Activated naive CD4-positive, alpha-beta T cell (primary cell): ENCODE data around the gene ZKSCAN1.

Experiments
- DNase-seq, 4 experiments: peaks; one replicate each; lab custom pipeline; 2025; lab: John Stamatoyannopoulos, UW

The ZKSCAN1 gene

DNA sequence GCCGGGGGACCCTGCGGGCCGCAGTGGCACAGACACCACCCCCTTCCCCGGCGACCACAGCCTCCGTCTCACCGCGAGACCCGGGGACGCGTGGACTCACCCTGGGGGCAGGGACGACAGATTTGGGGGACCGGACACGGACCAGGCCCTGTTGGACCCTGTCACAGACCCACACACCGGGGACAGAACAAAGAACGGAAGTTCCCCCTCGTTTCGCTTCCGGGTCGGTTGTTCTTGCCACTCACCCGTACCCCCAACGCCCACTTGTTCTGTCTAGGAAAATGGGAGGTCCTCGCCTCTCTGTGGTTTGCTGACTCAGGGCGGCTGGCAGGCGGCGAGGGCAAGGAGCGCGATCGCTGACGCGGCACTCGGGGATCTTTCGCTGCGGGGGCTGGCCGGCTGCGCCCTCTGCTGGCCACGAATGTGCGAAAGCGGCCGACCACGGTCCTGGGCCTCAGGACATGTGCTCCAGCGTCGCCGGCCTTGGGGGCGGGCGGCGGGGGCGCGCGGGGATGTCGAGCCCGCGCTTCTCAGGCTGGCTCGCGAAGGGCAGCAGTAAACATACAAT, 66.2 kb downstream of the ZKSCAN1 start, which contains the start of gene ZNF3:
Gene ZNF3, minus strand, starts transcription at position 189 of the 568 bp plus-strand sequence. CDS start 4,366 bp downstream, outside the sequence.
- peak; percentile 89 to 94 (median 93) for DNase-seq

DNA sequence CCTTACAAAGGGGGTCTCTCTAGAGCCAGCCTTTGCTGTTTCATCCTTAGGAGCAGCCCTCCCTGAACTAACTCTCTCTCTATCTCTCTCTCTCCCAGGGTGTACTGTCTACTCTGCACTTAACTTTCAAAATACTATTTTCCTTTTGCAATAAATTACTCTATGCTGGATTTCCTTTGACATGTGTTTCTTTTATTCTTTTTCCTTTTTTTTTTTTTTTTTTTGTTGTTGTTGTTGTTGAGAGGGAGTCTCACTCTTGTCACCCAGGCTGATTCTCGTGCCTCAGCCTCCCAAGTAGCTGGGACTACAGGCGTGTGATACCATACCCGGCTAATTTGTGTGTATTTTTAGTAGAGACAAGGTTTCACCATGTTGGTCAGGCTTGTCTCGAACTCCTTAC, 67.6 kb downstream of the ZKSCAN1 start:
- DNase-seq = no peak

DNA sequence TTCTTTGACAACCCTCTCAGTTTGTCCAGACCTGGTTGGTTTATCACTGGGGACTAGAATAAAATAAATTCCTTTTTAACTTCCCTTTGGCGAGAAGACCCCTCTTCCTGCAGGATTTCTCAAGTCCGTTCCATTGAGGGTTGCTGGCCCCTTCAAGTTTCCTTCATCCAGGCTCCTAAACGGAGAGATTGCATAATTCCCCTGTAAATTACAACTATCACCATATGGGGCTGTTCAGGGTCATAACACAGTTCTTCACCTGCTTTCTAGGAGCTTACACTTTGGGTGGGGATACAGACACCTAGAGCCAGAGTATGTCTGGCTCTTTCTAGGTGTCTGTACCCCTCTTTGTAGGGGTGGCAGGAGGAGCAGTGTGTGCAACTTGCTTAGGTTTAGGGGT, 70.1 kb downstream of the ZKSCAN1 start:
- no peak for DNase-seq

DNA sequence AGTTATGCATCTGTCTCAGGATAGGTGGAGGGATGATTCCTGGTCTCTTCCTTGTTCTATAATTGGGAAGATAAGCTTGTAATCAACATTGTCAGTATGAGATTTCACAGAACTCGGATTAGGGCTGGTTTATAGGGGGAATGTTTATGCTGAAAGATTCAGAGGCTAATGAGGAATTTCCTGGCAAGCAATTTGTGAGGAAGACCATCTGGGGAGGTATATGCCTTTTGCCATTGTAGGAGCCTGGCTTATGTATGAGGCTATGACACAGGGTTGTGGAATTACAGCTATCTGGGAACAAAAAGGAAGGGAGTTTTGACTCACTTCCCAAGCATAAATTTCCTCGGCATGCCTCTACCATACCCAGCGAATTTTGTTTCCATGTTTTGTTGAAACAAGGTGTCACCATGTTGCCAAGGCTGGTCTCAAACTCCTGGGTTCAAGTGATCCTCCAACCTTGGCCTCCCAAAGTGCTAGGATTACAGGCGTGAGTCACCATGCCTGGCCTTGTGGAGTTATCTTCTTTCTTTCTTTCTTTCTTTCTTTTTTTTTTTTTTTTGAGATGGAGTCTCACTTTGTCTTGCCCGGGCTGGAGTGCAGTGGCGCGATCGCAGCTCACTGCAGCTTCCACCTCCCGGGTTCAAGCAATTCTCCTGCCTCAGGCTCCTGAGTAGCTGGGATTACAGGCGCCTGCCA, 71.8 kb downstream of the ZKSCAN1 start:
- no peak for DNase-seq

DNA sequence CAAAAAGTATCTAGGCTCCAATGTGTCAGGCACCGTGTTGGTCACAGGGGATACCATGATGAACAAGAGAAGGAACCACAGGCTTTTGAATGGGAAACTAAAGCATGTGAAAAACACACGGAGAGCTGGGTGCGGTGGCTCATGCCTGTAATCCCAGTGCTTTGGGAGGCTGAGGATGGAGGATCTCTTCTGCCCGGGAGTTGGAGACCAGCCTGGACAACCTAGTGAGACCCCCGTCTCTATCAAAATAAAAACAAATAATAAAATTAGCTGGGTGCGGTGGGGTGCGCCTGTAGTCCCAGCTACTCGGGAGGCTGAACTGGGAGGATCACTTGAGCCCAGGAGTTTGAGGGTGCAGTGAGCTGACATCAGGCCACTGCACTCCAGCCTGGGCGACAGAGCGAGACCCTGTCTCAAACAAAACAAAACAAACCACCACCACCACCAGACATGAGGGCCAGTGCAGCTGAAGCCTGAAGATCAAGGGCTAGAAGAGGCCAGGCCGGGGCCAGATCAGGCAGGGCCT, 72.8 kb downstream of the ZKSCAN1 start:
- DNase-seq = no peak

DNA sequence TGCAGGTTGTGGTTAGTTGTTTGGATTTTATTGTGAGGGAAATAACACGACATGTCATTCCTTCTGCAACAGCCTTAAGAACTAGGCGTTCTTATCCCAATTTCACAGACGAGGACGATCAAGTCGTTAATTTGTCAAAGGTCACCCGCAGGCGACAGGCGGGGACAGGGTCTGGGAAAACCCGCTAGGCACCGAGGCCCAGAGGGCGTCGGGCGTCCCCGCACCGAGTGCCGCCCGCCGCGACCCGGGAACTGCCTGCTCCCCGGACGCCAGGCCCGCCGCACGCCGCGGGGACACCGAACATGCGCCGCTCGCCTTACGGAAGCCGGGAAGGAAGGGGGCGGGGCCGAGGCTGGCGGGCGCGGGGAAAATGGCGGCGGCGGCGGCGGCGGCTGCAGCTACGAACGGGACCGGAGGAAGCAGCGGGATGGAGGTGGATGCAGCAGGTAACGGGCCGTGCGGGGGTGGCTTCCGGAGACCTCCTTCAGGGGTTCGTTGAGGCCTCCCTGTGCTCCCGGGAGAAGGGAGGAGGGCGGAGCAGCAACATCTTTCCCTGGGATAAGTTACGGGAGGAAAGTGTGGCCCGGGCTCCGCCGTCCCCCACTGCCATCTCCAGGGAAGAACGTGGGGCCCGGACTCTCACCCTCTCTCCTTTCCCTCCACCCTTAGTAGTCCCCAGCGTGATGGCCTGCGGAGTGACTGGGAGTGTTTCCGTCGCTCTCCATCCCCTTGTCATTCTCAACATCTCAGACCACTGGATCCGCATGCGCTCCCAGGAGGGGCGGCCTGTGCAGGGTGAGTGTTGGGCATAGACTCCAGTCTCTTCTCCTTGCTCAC, 73.4 kb downstream of the ZKSCAN1 start, which contains the start of gene COPS6:
Gene COPS6, plus strand, starts transcription at position 349 of the 837 bp plus-strand sequence. Its CDS starts 22 bp downstream, at position 371.
- DNase-seq = peak; percentile 67 to 85 (median 78)

DNA sequence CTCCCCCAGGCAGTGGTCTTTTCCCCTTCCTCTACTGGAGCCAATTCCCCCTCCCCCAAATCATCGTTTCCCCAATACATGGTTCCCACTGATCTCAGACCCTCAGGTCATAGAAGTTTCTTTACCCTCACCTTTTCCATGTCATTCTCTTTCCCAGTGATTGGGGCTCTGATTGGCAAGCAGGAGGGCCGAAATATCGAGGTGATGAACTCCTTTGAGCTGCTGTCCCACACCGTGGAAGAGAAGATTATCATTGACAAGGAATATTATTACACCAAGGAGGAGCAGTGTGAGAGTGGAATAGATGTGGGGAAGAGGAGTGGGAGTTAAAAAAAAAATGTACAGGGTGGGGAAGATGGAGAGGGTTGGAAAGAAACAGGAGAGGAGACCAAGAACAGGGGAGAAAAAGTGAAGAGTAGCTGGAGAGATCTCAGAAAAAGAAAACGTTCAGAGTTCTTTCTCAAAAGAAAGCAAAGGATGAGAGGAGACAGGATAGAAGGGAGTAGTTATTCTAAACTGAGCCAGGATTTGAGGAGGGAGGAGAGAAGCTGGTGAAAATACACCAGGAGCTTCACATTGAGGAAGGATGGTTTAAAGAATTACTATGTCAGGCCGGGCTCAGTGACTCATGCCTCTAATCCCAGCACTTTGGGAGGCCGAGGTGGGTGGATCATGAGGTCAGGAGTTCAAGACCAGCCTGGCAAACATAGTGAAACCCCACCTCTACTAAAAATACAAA, 74.2 kb downstream of the ZKSCAN1 start:
- DNase-seq = no peak

DNA sequence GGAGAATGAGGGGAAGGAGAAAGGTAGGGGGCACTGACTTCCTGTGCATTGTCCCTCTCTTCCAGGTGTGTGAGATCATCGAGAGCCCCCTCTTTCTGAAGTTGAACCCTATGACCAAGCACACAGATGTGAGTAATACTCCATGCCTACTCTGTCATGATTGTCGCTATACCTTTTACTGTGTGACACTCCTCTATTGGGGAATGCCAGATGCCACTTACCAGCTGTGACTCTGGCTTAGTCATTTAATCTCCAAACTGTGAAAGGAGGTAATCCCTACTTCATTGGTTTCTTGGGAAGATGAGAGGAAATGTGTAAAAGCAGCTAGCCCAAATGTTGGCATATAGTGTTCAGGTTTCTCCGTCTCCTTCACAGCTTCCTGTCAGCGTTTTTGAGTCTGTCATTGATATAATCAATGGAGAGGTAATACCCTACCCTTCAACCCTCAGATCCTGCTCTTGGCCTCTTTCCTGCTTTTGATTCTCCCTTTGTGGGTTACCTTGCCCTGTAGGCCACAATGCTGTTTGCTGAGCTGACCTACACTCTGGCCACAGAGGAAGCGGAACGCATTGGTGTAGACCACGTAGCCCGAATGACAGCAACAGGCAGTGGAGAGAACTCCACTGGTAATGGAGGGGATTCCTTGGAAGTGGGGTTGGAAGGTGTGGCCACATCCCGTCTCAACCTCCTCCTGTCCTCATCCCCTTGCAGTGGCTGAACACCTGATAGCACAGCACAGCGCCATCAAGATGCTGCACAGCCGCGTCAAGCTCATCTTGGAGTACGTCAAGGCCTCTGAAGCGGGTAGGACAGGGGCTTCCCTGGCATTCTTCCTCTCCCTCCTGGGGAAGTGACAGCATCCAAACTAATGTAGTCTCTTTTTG, 75.4 kb downstream of the ZKSCAN1 start:
- no peak for DNase-seq
